Osteoblast (primary cell): ENCODE measurements around the gene FBXL17. TPM values are rescaled to one million over a fixed set of nuclear protein-coding genes. Genes with fewer than 3 reads are reported as not detected.

Source experiments
- DNase-seq: peaks from one replicate; pipeline ENCODE4 v3.0.0; 2011; ENCODE audit warnings: low spot score, mixed read lengths; ENCODE audit not compliant: insufficient read length; ENCODE audit errors: missing footprints
- H2AFZ ChIP-seq: 2 replicates; pipeline ENCODE4 v1.6.0; 2011; ENCODE audit warnings: mild to moderate bottlenecking, low read length
- H3K27ac ChIP-seq: 2 replicates; pipeline ENCODE4 v1.5.1; 2011; ENCODE audit warnings: mild to moderate bottlenecking, low read depth, low read length, moderate library complexity
- H3K27me3 ChIP-seq: 2 replicates; pipeline ENCODE4 v1.6.0; 2012; ENCODE audit warnings: mild to moderate bottlenecking, control low read depth, inconsistent platforms, low read length, moderate library complexity; ENCODE audit not compliant: insufficient read depth
- H3K36me3 ChIP-seq: 2 replicates; pipeline ENCODE4 v1.5.1; 2011; ENCODE audit warnings: mild to moderate bottlenecking, low read length, control low read depth, moderate library complexity; ENCODE audit not compliant: insufficient read depth
- H3K4me1 ChIP-seq: 2 replicates; pipeline ENCODE4 v1.5.1; 2011; ENCODE audit warnings: mild to moderate bottlenecking, low read length, control low read depth, moderate library complexity; ENCODE audit not compliant: insufficient read depth
- H3K4me2 ChIP-seq: 2 replicates; pipeline ENCODE4 v1.6.0; 2011; ENCODE audit warnings: mild to moderate bottlenecking, low read length; ENCODE audit not compliant: insufficient read depth
- H3K4me3 ChIP-seq: fragments of 200-600 bp; sonication (generic); 3 replicates; pipeline ENCODE4 v1.5.1; 2012; ENCODE audit warnings: mild to moderate bottlenecking, low read length, inconsistent platforms; ENCODE audit not compliant: insufficient read depth
- H3K79me2 ChIP-seq: 2 replicates; pipeline ENCODE4 v1.6.0; 2012; ENCODE audit warnings: mild to moderate bottlenecking, low read length, control low read depth, inconsistent platforms; ENCODE audit not compliant: insufficient read depth
- H3K9me3 ChIP-seq: 2 replicates; pipeline ENCODE4 v1.5.1; 2011; ENCODE audit warnings: low read depth, low read length, control low read depth
- H4K20me1 ChIP-seq: 2 replicates; pipeline ENCODE4 v1.6.0; 2012; ENCODE audit warnings: mild to moderate bottlenecking, low read length, control low read depth; ENCODE audit not compliant: insufficient read depth
- total RNA-seq: library from RNA; depleted of rRNA; stranded (reverse); fragments of >200 nt; gene quantifications from 2 replicates; pipeline ENCODE4 v1.2.3, GENCODE V29; 2012
- TF ChIP-seq, protein P1 (sequence below): IDR thresholded peaks from 2 replicates; pipeline ENCODE4 v1.5.1; 2011; ENCODE audit warnings: mild to moderate bottlenecking, low read depth, low read length, moderate library complexity; ENCODE audit errors: extremely low read depth

FBXL17 gene
- total RNA-seq, 1 donor: 19.5 TPM

DNA sequence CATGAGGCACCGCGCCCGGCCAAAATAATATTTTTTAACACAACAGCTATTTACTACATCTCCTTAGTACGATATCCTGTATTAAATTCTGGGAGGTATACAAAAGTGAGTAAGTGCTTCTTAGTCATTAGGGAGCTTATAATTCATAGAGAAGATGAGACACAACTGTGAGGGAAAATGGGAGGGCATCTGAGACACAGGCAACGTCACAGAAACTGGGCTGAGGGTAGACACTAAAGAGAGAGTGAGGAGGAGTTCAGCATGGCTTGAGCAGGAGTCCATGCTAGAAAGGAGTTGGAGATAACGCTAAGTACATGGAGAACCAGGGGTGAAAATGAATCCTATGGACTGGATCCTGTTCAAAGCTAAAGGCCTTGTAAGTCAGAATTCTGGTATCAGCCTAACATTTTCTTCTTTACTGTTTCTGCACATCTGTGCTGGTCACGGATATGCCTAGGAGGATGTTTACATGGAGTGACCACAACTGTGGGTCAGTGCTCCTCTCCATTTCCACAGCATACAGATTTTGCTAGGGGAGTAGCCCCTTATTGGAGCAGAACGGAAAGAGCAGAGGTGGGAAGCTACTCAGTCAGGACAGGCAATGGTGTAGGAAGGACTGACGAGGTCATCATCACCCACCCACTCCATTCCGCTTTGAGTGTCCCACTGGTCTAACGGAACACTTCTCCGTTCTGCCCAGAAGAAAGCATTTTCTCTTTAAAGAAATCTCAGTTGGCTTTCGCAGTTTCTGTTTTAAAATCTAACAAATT, 400.8 kb downstream of the FBXL17 start:
- no peak overlapping the region for H3K27ac ChIP-seq
- no peak overlapping the region for H3K4me3 ChIP-seq
- H2AFZ ChIP-seq: no peak overlapping the region
- H4K20me1 ChIP-seq: no peaks in the 10 kb centered on the region
- H3K4me2 ChIP-seq: no peak overlapping the region
- H3K36me3 ChIP-seq: no peaks in the 10 kb centered on the region
- TF ChIP-seq, protein P1, sequence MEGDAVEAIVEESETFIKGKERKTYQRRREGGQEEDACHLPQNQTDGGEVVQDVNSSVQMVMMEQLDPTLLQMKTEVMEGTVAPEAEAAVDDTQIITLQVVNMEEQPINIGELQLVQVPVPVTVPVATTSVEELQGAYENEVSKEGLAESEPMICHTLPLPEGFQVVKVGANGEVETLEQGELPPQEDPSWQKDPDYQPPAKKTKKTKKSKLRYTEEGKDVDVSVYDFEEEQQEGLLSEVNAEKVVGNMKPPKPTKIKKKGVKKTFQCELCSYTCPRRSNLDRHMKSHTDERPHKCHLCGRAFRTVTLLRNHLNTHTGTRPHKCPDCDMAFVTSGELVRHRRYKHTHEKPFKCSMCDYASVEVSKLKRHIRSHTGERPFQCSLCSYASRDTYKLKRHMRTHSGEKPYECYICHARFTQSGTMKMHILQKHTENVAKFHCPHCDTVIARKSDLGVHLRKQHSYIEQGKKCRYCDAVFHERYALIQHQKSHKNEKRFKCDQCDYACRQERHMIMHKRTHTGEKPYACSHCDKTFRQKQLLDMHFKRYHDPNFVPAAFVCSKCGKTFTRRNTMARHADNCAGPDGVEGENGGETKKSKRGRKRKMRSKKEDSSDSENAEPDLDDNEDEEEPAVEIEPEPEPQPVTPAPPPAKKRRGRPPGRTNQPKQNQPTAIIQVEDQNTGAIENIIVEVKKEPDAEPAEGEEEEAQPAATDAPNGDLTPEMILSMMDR: no peak
- no peaks in the 10 kb centered on the region for H3K27me3 ChIP-seq
- no peaks in the 10 kb centered on the region for H3K79me2 ChIP-seq
- H3K4me1 ChIP-seq: peaks cover 5% of the 10 kb centered on the region
- no peak for DNase-seq
- H3K9me3 ChIP-seq: no peaks in the 10 kb centered on the region

DNA sequence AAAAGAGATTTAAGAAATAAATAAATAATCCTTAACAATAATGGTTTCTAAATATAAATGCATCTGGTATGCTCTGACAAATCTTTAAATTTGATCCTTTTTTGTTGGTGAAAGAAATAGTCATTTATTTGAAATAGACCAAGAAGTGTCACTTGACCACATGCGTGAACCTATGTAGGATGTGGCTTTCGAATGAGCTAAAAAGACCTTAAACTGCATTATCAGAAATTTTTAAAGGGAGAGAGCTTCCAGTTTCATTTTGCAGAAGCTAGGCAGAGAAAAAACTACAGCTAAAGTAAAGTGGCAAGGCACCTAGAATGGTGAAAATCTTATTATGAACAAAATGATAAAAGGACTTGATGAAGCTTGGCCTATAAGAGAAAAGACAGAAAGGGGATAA, 402.0 kb downstream of the FBXL17 start:
- DNase-seq: peak; percentile 23
- Histone ChIP-seq H2AFZ (no peak overlapping the region), H3K4me1 (peaks cover 5% of the 10 kb centered on the region), H3K4me3 (no peak overlapping the region), H3K9me3 (no peaks in the 10 kb centered on the region), H3K27me3 (no peaks in the 10 kb centered on the region), H4K20me1 (no peaks in the 10 kb centered on the region), H3K27ac (no peak overlapping the region), H3K36me3 (no peaks in the 10 kb centered on the region), H3K79me2 (no peaks in the 10 kb centered on the region), H3K4me2 (no peak overlapping the region)
- TF ChIP-seq, protein P1: no peak

DNA sequence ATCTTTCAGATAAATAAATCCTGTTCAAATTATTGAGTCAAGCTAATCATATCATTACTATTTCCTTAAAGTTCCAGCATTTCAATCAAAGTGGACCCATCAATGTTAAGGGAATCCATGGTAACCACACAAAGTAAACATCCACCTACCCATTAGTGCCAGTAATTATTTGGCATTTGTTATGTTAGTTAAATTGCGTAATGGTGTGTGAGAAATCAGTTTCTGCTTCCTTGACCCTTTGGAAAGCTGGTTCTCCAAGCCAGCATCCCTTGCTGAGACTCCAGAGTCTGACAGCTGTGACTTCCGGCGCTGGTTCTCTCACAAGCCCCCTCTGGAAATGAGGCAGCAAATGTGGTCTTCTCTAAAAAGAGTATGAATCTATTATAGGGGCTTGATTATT, 402.6 kb downstream of the FBXL17 start:
- TF ChIP-seq, protein P1: no peak
- no peaks in the 10 kb centered on the region for H3K36me3 ChIP-seq
- H3K79me2 ChIP-seq: no peaks in the 10 kb centered on the region
- no peak overlapping the region for H3K27ac ChIP-seq
- H3K4me3 ChIP-seq: no peak overlapping the region
- H4K20me1 ChIP-seq: no peaks in the 10 kb centered on the region
- no peaks in the 10 kb centered on the region for H3K27me3 ChIP-seq
- H3K9me3 ChIP-seq: no peaks in the 10 kb centered on the region
- no peak overlapping the region for H3K4me2 ChIP-seq
- no peak for DNase-seq
- H2AFZ ChIP-seq: no peak overlapping the region
- peaks cover 5% of the 10 kb centered on the region for H3K4me1 ChIP-seq

DNA sequence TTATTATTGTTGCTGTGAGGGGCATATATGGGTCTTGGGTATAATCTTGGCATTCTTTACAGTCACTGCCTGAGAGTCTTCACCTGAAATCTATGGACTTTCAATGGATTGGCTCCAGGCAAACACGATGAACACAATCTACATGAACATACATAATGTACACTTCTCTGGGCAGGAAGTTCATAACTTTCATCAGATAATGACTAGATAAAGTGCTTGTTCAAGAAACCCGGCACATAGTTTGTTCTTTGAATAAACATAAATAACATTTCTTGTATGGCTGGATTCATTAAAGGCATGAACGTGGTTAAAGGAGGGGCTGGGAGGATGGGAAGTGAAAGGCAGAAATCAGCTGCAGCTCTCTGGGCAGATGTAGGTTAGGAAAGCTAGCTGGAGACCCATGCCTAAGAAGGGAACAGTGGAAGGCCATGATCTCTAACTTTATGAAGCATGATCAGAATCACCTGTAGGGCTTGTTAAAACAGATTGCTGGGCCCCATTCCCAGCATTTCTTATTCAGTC, 404.3 kb downstream of the FBXL17 start:
- Histone ChIP-seq H3K4me1 (peaks cover 5% of the 10 kb centered on the region), H3K27me3 (no peaks in the 10 kb centered on the region), H3K79me2 (no peaks in the 10 kb centered on the region), H3K36me3 (no peaks in the 10 kb centered on the region), H3K4me2 (no peak overlapping the region), H3K27ac (no peak overlapping the region), H4K20me1 (no peaks in the 10 kb centered on the region), H3K4me3 (no peak overlapping the region), H3K9me3 (no peaks in the 10 kb centered on the region), H2AFZ (no peak overlapping the region)
- no peak for DNase-seq
- TF ChIP-seq, protein P1: no peak
